ENCODE measurements around the gene KCNMA1.

- TF ChIP-seq CTCF (IDR thresholded peaks at IDR 0.05) (no peak), EZH2 (IDR thresholded peaks at IDR 0.05; ENCODE audit: borderline replicate concordance, insufficient read depth, low read depth, low read length, poor library complexity, severe bottlenecking) (no peak)
These were observed 461.9 kb downstream of the KCNMA1 start for GRCh38 chr10:77175631-77176222.

All from B cell (primary cell).